IMR-90 (cell line): ENCODE data around the gene DENND1A. TPM values are rescaled to one million over a fixed set of nuclear protein-coding genes. Genes with fewer than 3 reads are reported as not detected.

Experiments used
- ATAC-seq: fragments of 200-7000 bp; cut with Tn5 transposase; 2 replicates; pipeline ENCODE4 v1.9.1; 2020; ENCODE audit warnings: low read depth, mild to moderate bottlenecking, moderate library complexity
- BruUV-seq: library from RNA; stranded (reverse); fragments of 400-500 nt; replicated peaks from 2 replicates; lab custom pipeline; 2021; lab: Mats Ljungman, UMichigan
- CTCF ChIA-PET: fragments of 300-600 bp; formaldehyde crosslinking; extraction: SDS; loops from one replicate; lab custom pipeline; 2021; ENCODE audit warnings: antibody characterized with exemption; lab: Yijun Ruan, JAX
- POLR2A ChIA-PET: fragments of 300-600 bp; sonication (Branson Sonifier 250); formaldehyde crosslinking; loops from one replicate; lab custom pipeline; 2022; ENCODE audit warnings: antibody characterized with exemption; ENCODE audit not compliant: unreplicated experiment; lab: Charles Lee
- DNase-seq: peaks from one replicate; pipeline ENCODE4 v3.0.0; 2013
- H2AFZ ChIP-seq: replicated peaks from 2 replicates; pipeline ENCODE3; 2013; ENCODE audit warnings: low read length, mild to moderate bottlenecking; ENCODE audit not compliant: poor library complexity
- H2AK5ac ChIP-seq: 2 replicates; pipeline ENCODE4 v1.6.1; 2013; ENCODE audit warnings: low read depth, low read length, inconsistent platforms
- H2AK9ac ChIP-seq: replicated peaks from 2 replicates; pipeline ENCODE3; 2013; ENCODE audit warnings: mild to moderate bottlenecking, low read depth, low read length, moderate library complexity; ENCODE audit not compliant: poor library complexity
- H2BK120ac ChIP-seq: 2 replicates; pipeline ENCODE4 v1.6.1; 2013; ENCODE audit warnings: low read depth, low read length, inconsistent platforms
- H2BK15ac ChIP-seq: 3 replicates; pipeline ENCODE4 v1.6.1; 2013; ENCODE audit warnings: low read depth, low read length, inconsistent platforms
- H2BK20ac ChIP-seq: 2 replicates; pipeline ENCODE4 v1.6.1; 2013; ENCODE audit warnings: low read depth, mild to moderate bottlenecking, inconsistent platforms, low read length, moderate library complexity
- H2BK5ac ChIP-seq: 2 replicates; pipeline ENCODE4 v1.6.1; 2013; ENCODE audit warnings: mild to moderate bottlenecking, low read depth, low read length, inconsistent platforms; ENCODE audit not compliant: poor library complexity, severe bottlenecking
- H3K14ac ChIP-seq: replicated peaks from 2 replicates; pipeline ENCODE4 v1.6.1; 2013; ENCODE audit warnings: low read depth, low read length, inconsistent platforms
- H3K18ac ChIP-seq: 2 replicates; pipeline ENCODE4 v1.6.1; 2013; ENCODE audit warnings: low read depth, low read length, control low read depth
- H3K23ac ChIP-seq: 2 replicates; pipeline ENCODE4 v1.6.1; 2013; ENCODE audit warnings: low read depth, low read length, inconsistent platforms
- H3K27ac ChIP-seq: 2 replicates; pipeline ENCODE4 v1.5.1; 2013; ENCODE audit warnings: mild to moderate bottlenecking, control low read depth, low read length; ENCODE audit not compliant: insufficient read depth
- H3K27me3 ChIP-seq: 2 replicates; pipeline ENCODE4 v1.6.1; 2013; ENCODE audit warnings: low read length; ENCODE audit not compliant: control insufficient read depth, insufficient read depth
- H3K36me3 ChIP-seq: 2 replicates; pipeline ENCODE4 v1.6.1; 2013; ENCODE audit warnings: low read length, mixed read lengths; ENCODE audit not compliant: control insufficient read depth, insufficient read depth
- H3K4ac ChIP-seq: 2 replicates; pipeline ENCODE4 v1.6.1; 2013; ENCODE audit warnings: low read depth, low read length, inconsistent platforms
- H3K4me1 ChIP-seq: 2 replicates; pipeline ENCODE4 v1.6.1; 2013; ENCODE audit warnings: low read length, mixed read lengths; ENCODE audit not compliant: control insufficient read depth, insufficient read depth
- H3K4me2 ChIP-seq: 2 replicates; pipeline ENCODE4 v1.6.1; 2013; ENCODE audit warnings: low read depth, mild to moderate bottlenecking, control low read depth, low read length, moderate library complexity
- H3K4me3 ChIP-seq: 2 replicates; pipeline ENCODE4 v1.5.1; 2013; ENCODE audit warnings: low read depth, mild to moderate bottlenecking, control low read depth, low read length, moderate library complexity; ENCODE audit not compliant: insufficient read depth
- H3K56ac ChIP-seq: 2 replicates; pipeline ENCODE4 v1.6.1; 2013; ENCODE audit warnings: low read length, inconsistent platforms; ENCODE audit not compliant: insufficient read depth; ENCODE audit errors: extremely low read depth
- H3K79me1 ChIP-seq, 2 experiments: 2 replicates each; pipeline ENCODE4 v1.6.1; 2013; ENCODE audit warnings: low read length in 2 of 2, inconsistent platforms in 1 of 2, low read depth in 1 of 2
- H3K9ac ChIP-seq: 2 replicates; pipeline ENCODE4 v1.6.1; 2013; ENCODE audit warnings: low read depth, low read length, control low read depth
- H3K9me1 ChIP-seq: 2 replicates; pipeline ENCODE4 v1.6.1; 2013; ENCODE audit warnings: low read length, inconsistent platforms; ENCODE audit not compliant: insufficient read depth
- H3K9me3 ChIP-seq: 2 replicates; pipeline ENCODE4 v1.6.1; 2013; ENCODE audit warnings: low read length; ENCODE audit not compliant: control insufficient read depth, insufficient read depth
- H4K20me1 ChIP-seq: 2 replicates; pipeline ENCODE4 v1.6.1; 2013; ENCODE audit warnings: low read length, inconsistent platforms; ENCODE audit not compliant: insufficient read depth
- H4K5ac ChIP-seq: 2 replicates; pipeline ENCODE4 v1.6.1; 2013; ENCODE audit warnings: mild to moderate bottlenecking, low read depth, low read length, control low read depth
- H4K8ac ChIP-seq, 2 experiments: 2 replicates each; pipeline ENCODE4 v1.6.1; 2013; ENCODE audit warnings: low read depth in 2 of 2, low read length in 2 of 2, control low read depth in 1 of 2, inconsistent platforms in 1 of 2
- H4K91ac ChIP-seq: 2 replicates; pipeline ENCODE4 v1.6.1; 2013; ENCODE audit warnings: low read depth, low read length, inconsistent platforms; ENCODE audit not compliant: insufficient read depth
- CEBPB ChIP-seq: IDR thresholded peaks from 2 replicates; pipeline ENCODE4 v1.6.1; 2012; ENCODE audit warnings: low read depth, low read length, improper control_type of control experiment
- CHD1 ChIP-seq: IDR thresholded peaks from 2 replicates; pipeline ENCODE4 v1.6.1; 2012; ENCODE audit warnings: low read depth, low read length, improper control_type of control experiment
- FOS ChIP-seq: fragments of 150-350 bp; IDR thresholded peaks from 2 replicates; pipeline ENCODE4 v1.6.1; 2016; ENCODE audit warnings: low read depth, low read length
- MXI1 ChIP-seq: IDR thresholded peaks from 2 replicates; pipeline ENCODE4 v1.6.1; 2012; ENCODE audit warnings: low read depth, mild to moderate bottlenecking, low read length, moderate library complexity, borderline replicate concordance
- NFE2L2 ChIP-seq: fragments of 150-350 bp; IDR thresholded peaks from 2 replicates; pipeline ENCODE4 v1.6.1; 2016; ENCODE audit warnings: low read depth, mild to moderate bottlenecking, low read length
- POLR2A ChIP-seq: IDR thresholded peaks from 2 replicates; pipeline ENCODE4 v1.6.1; 2012; ENCODE audit warnings: mild to moderate bottlenecking, low read depth, low read length
- RFX5 ChIP-seq: IDR thresholded peaks from 2 replicates; pipeline ENCODE4 v1.8.0; 2012; ENCODE audit warnings: low read depth, mild to moderate bottlenecking, low read length, moderate library complexity
- WGBS, 2 experiments: methylation state at CpG; one replicate each; pipeline versions ENCODE4 v1.1.5 to v1.1.7; 2013; ENCODE audit warnings: missing lambda C conversion rate in 2 of 2; ENCODE audit not compliant: insufficient read length in 1 of 2; ENCODE audit errors: extremely low coverage in 2 of 2; 5-methylcytosine and 5-hydroxymethylcytosine counted together
- dilution Hi-C: fragments of 300-500 bp; cut with HindIII; formaldehyde crosslinking; loops from one replicate; pipeline ENCODE4 v1.14.3; 2018; ENCODE audit warnings: low sequenced_read_pairs; ENCODE audit not compliant: unreplicated experiment
- in situ Hi-C: fragments of 300-500 bp; cut with MboI; formaldehyde crosslinking; loops from 3 replicates; pipeline ENCODE4 v1.14.3; 2019; ENCODE audit warnings: low sequenced_read_pairs, inconsistent platforms, mixed read lengths
- intact Hi-C: fragments of 100-400 bp; cut with micrococcal nuclease; formaldehyde crosslinking; loops from 2 replicates; pipeline ENCODE4 v1.10.0; 2022
- polyA plus RNA-seq, 3 experiments: library from polyadenylated mRNA; depleted of rRNA; stranded (reverse); fragments of >200 nt; gene quantifications; 2 replicates each; pipeline ENCODE4 v1.2.3, GENCODE V29; 2012; ENCODE audit warnings: low replicate concordance in 1 of 3
- total RNA-seq: library from RNA; depleted of rRNA; stranded (reverse); fragments of >200 nt; gene quantifications from 2 replicates; pipeline ENCODE4 v1.2.3, GENCODE V29; 2012

The DENND1A gene
- total and polyA plus RNA-seq, 2 of the 4 experiments (the other 2 are of a cell fraction): 21.4 to 27.6 TPM

DNA sequence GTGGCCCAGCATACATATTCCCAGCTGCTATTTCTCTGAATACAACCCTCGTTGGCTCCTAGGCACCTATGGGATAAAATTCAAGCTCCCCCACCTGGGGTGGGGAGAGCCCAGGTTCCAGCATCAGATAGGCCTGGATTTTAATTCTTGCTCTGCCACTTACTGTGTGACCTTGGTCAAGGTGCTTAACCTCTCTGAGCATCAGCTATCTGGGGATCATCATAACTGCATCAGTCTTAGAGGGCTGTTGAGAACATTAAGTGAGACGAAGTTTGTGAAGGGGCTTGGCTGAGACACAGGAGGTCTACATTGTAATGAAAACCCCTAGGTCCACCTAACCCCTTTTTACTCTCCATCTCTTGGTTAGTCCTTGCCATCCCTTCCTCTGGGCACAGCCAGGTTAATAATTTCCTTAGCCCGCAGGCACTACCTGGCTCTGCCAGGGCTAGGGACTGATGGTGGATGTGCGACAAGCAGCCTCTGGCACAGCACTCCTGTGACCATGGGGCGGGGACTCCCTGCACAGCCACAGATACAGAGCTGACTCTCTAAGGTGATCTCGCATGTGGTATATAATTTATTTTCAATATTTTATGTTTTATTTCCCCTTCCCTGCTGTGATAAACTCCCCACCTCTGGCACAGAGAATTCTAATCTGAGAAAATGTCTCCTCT is 505.2 kb downstream of the DENND1A start:
- Histone ChIP-seq H2BK20ac (no peak overlapping the region), H2AFZ (no peak overlapping the region), H3K36me3 (no peaks in the 10 kb centered on the region), H2AK5ac (no peak overlapping the region), H4K20me1 (no peaks in the 10 kb centered on the region), H3K4me2 (no peak overlapping the region), H4K5ac (no peak overlapping the region), H2BK15ac (no peak overlapping the region), H3K9ac (no peak overlapping the region), H4K91ac (no peak overlapping the region), H3K23ac (no peak overlapping the region), H2BK5ac (no peak overlapping the region), H3K56ac (no peak overlapping the region), H4K8ac (no peak overlapping the region), H2BK120ac (no peak overlapping the region), H3K79me1 (no peaks in the 10 kb centered on the region), H3K27ac (no peak overlapping the region), H3K9me3 (no peaks in the 10 kb centered on the region; the same call in 1 of the 2 replicates), H3K4ac (no peak overlapping the region), H2AK9ac (no peak overlapping the region), H3K18ac (no peak overlapping the region), H3K27me3 (no peaks in the 10 kb centered on the region), H3K4me3 (no peak overlapping the region), H3K4me1 (no peaks in the 10 kb centered on the region), H3K9me1 (no peaks in the 10 kb centered on the region; the same call in 1 of the 2 replicates), H3K14ac (no peak overlapping the region)
- dilution Hi-C loops: no loop called here
- CTCF ChIA-PET: no interaction called here
- no peak for ATAC-seq
- DNase-seq: no peak
- WGBS, 2 experiments: no CpG with 5 or more reads among the region's 6 CpGs
- in situ Hi-C loops: no loop called here
- intact Hi-C loops: no loop called here
- no peak for TF ChIP-seq CHD1
- TF ChIP-seq CEBPB: no peak
- no peak for TF ChIP-seq FOS
- no peak for TF ChIP-seq RFX5
- no peak for TF ChIP-seq MXI1
- TF ChIP-seq POLR2A: no peak
- no peak for TF ChIP-seq NFE2L2
- no TSS peak for BruUV-seq
- POLR2A ChIA-PET: no interaction called here
